Measurements from ENCODE around the gene G3BP2.

- TF ChIP-seq CTCF (IDR thresholded peaks at IDR 0.05) (no peak), EZH2 (IDR thresholded peaks at IDR 0.05; ENCODE audit: borderline replicate concordance, insufficient read depth, low read depth, low read length, poor library complexity, severe bottlenecking) (no peak)
Observed at GRCh38 chr4:75710246-75710645, 37.0 kb upstream of the G3BP2 start.

All from B cell (primary cell).